K562 (cell line): ENCODE results near the gene VPREB3. TPM values are rescaled to one million over a fixed set of nuclear protein-coding genes. Genes with fewer than 3 reads are reported as not detected.

Experiments used
- ATAC-seq: fragments of 200-7000 bp; cut with Tn5 transposase; 3 replicates; pipeline ENCODE4 v1.9.1; 2020; ENCODE audit warnings: moderate library complexity
- BruUV-seq: library from RNA; stranded (reverse); fragments of 400-500 nt; replicated peaks from 2 replicates; lab custom pipeline; 2021; lab: Mats Ljungman, UMichigan
- CTCF ChIA-PET: fragments of 300-600 bp; formaldehyde crosslinking; extraction: SDS; loops from one replicate; lab custom pipeline; 2021; ENCODE audit warnings: low intra/inter-chr PET ratio; lab: Yijun Ruan, JAX
- POLR2A ChIA-PET: fragments of 300-600, 350-650 bp; sonication (Branson Sonifier 250); formaldehyde crosslinking; extraction: SDS; loops from one replicate; lab custom pipeline; 2021; ENCODE audit warnings: antibody characterized with exemption, inconsistent platforms; lab: Yijun Ruan, JAX
- DNase-seq, 4 experiments: peaks; one replicate each; pipeline versions ENCODE4 v3.0.0 to v3.0.0-alpha.2; 2011 to 2018; ENCODE audit warnings: low spot score in 3 of 4, mixed read lengths in 3 of 4; ENCODE audit errors: extremely low read depth in 1 of 4
- FAIRE-seq: peaks from 2 replicates; lab custom pipeline; 2011; peaks lifted over from hg19 to GRCh38; lab: Jason Lieb, UNC
- H2AFZ ChIP-seq: 2 replicates; pipeline ENCODE4 v1.6.0; 2011; ENCODE audit warnings: low read depth, low read length, control low read depth, inconsistent platforms
- H3K27ac ChIP-seq: fragments of 200-600 bp; 3 replicates; pipeline ENCODE4 v1.8.0; 2011; ENCODE audit warnings: low read depth, mild to moderate bottlenecking, control low read depth, inconsistent platforms, low read length, moderate library complexity, mixed read lengths; ENCODE audit errors: extremely low read depth
- H3K27me3 ChIP-seq, 2 experiments: fragments of 300-600 bp in 1 of 2; 2 replicates in 1 of 2; 3 replicates in 1 of 2; pipeline versions ENCODE4 v1.6.0 to v1.8.0; 2011; ENCODE audit warnings: inconsistent platforms in 2 of 2, low read length in 2 of 2, mild to moderate bottlenecking in 1 of 2, mixed read lengths in 1 of 2, moderate library complexity in 1 of 2; ENCODE audit not compliant: control insufficient read depth in 2 of 2, insufficient read depth in 2 of 2
- H3K36me3 ChIP-seq: fragments of 300-600 bp; 3 replicates; pipeline ENCODE4 v1.8.0; 2011; ENCODE audit warnings: mild to moderate bottlenecking, low read length, inconsistent platforms; ENCODE audit not compliant: control insufficient read depth, insufficient read depth
- H3K4me1 ChIP-seq, 2 experiments: fragments of 200-600 bp in 1 of 2; replicated peaks in 1 of 2; 2 replicates in 1 of 2; 3 replicates in 1 of 2; pipeline versions ENCODE4 v1.5.1 to v1.8.0; 2011; ENCODE audit warnings: inconsistent platforms in 2 of 2, low read length in 2 of 2, mild to moderate bottlenecking in 1 of 2, mixed read lengths in 1 of 2, moderate library complexity in 1 of 2; ENCODE audit not compliant: control insufficient read depth in 2 of 2, insufficient read depth in 2 of 2
- H3K4me2 ChIP-seq: 2 replicates; pipeline ENCODE4 v1.6.1; 2011; ENCODE audit warnings: low read length, control low read depth, inconsistent platforms, mixed read lengths; ENCODE audit not compliant: insufficient read depth
- H3K4me3 ChIP-seq: fragments of 200-600 bp; sonication (generic), shearing (Covaris generic); 2 replicates; pipeline ENCODE4 v1.5.1; 2016; ENCODE audit warnings: control low read depth, inconsistent platforms
- H3K79me2 ChIP-seq: fragments of 200-600 bp; 3 replicates; pipeline ENCODE4 v1.8.0; 2011; ENCODE audit warnings: low read length, inconsistent platforms; ENCODE audit not compliant: control insufficient read depth, insufficient read depth
- H3K9ac ChIP-seq, 2 experiments: 2 replicates each; pipeline versions ENCODE4 v1.6.0 to v1.6.1; 2011; ENCODE audit warnings: low read depth in 2 of 2, low read length in 2 of 2, control low read depth in 1 of 2, inconsistent platforms in 1 of 2, mild to moderate bottlenecking in 1 of 2, mixed read lengths in 1 of 2; ENCODE audit not compliant: insufficient read depth in 1 of 2
- H3K9me1 ChIP-seq: one replicate; pipeline ENCODE4 v1.6.0; 2011; ENCODE audit warnings: inconsistent platforms, mild to moderate bottlenecking, low read length, moderate library complexity; ENCODE audit not compliant: control insufficient read depth, insufficient read depth
- H3K9me3 ChIP-seq: replicated peaks from 2 replicates; pipeline ENCODE4 v1.5.1; 2011; ENCODE audit warnings: low read depth, low read length, inconsistent platforms; ENCODE audit not compliant: control insufficient read depth, insufficient read depth
- H4K20me1 ChIP-seq: replicated peaks from 2 replicates; pipeline ENCODE4 v1.6.1; 2011; ENCODE audit warnings: low read length, inconsistent platforms, mixed read lengths; ENCODE audit not compliant: control insufficient read depth, insufficient read depth
- CBX5 ChIP-seq: IDR thresholded peaks from 2 replicates; pipeline ENCODE4 v1.6.1; 2014; ENCODE audit warnings: low read depth, borderline replicate concordance
- E2F4 ChIP-seq: sonication (generic); formaldehyde crosslinking; IDR thresholded peaks from 2 replicates; pipeline ENCODE4 v1.8.0; 2022; ENCODE audit warnings: mild to moderate bottlenecking, low read depth, missing genetic modification reagents
- ELK3 ChIP-seq: fragments of 450-650 bp; formaldehyde crosslinking; IDR thresholded peaks from 2 replicates; pipeline ENCODE4 v1.4.0; 2020; ENCODE audit warnings: mild to moderate bottlenecking
- GATAD2B ChIP-seq: fragments of 450-650 bp; IDR thresholded peaks from 2 replicates; pipeline ENCODE4 v1.6.1; 2017; ENCODE audit warnings: mild to moderate bottlenecking, borderline replicate concordance
- KLF1 ChIP-seq: fragments of 450-650 bp; IDR thresholded peaks from 2 replicates; pipeline ENCODE4 v1.6.1; 2016; ENCODE audit warnings: missing genetic modification characterization, missing compliant biosample characterization
- MCM5 ChIP-seq: fragments of 450-650 bp; IDR thresholded peaks from 2 replicates; pipeline ENCODE4 v1.6.1; 2016; ENCODE audit warnings: low read depth
- NCOA4 ChIP-seq: fragments of 450-650 bp; IDR thresholded peaks from 2 replicates; pipeline ENCODE4 v1.6.1; 2018; ENCODE audit warnings: mild to moderate bottlenecking; ENCODE audit not compliant: partially characterized antibody
- RAD51 ChIP-seq: fragments of 450-650 bp; IDR thresholded peaks from 2 replicates; pipeline ENCODE4 v1.7.1; 2016; ENCODE audit warnings: low read depth, mild to moderate bottlenecking, borderline replicate concordance
- SETDB1 ChIP-seq: IDR thresholded peaks from one replicate; pipeline ENCODE4 v1.6.1; 2012; ENCODE audit warnings: low read length, control low read depth, inconsistent platforms
- SIRT6 ChIP-seq: IDR thresholded peaks from one replicate; pipeline ENCODE4 v1.6.1; 2012; ENCODE audit warnings: low read depth, mild to moderate bottlenecking, control low read depth, inconsistent platforms, low read length, moderate library complexity
- SPI1 ChIP-seq: IDR thresholded peaks from 2 replicates; pipeline ENCODE4 v1.6.1; 2011; ENCODE audit warnings: low read depth, low read length, control low read depth, borderline replicate concordance
- TAF15 ChIP-seq: fragments of 200-400 bp; formaldehyde crosslinking; IDR thresholded peaks from 2 replicates; pipeline ENCODE4 v1.6.1; 2017; ENCODE audit warnings: mild to moderate bottlenecking, low read depth, low read length, moderate library complexity
- TCF7 ChIP-seq: sonication (generic); IDR thresholded peaks from 2 replicates; pipeline ENCODE4 v1.6.1; 2016; ENCODE audit warnings: antibody characterized with exemption, borderline replicate concordance
- ZFP30 ChIP-seq: fragments of 250-450 bp; sonication (Bioruptor Pico); IDR thresholded peaks from 2 replicates; pipeline ENCODE4 v1.8.0; 2022; ENCODE audit warnings: moderate library complexity, mild to moderate bottlenecking, inconsistent platforms, borderline replicate concordance
- ZKSCAN3 ChIP-seq: fragments of 250-450 bp; sonication (Bioruptor Pico); IDR thresholded peaks from 2 replicates; pipeline ENCODE4 v1.4.0; 2020
- ZSCAN32 ChIP-seq: fragments of 450-650 bp; formaldehyde crosslinking; IDR thresholded peaks from 2 replicates; pipeline ENCODE4 v1.4.0; 2020; ENCODE audit warnings: mild to moderate bottlenecking, moderate library complexity
- WGBS: fragments of 100-300 bp; shearing (Covaris generic); methylation state at CpG from one replicate; pipeline ENCODE4 v1.1.6; 2016; ENCODE audit warnings: low coverage, mixed read lengths; ENCODE audit not compliant: insufficient coverage; ENCODE audit errors: missing lambda C conversion rate; 5-methylcytosine and 5-hydroxymethylcytosine counted together
- in situ Hi-C: fragments of 300-500 bp; cut with MboI; formaldehyde crosslinking; loops from 4 replicates; pipeline ENCODE4 v1.15.0; 2018; ENCODE audit warnings: inconsistent platforms, mixed read lengths
- intact Hi-C: fragments of 100-400 bp; cut with micrococcal nuclease; formaldehyde crosslinking; loops from 2 replicates; pipeline ENCODE4 v1.14.2; 2022
- polyA plus RNA-seq, 8 experiments: library from polyadenylated mRNA; depleted of rRNA in 4 of 8; stranded (reverse) in 5 of 8; unstranded in 3 of 8; fragments of >200 nt; fragmentation: Nextera tagmentation in 2 of 8; fragmentation: Illumina TruSeq in 1 of 8; extraction: Ambion mirVana in 2 of 8; extraction: Trizol in 1 of 8; gene quantifications; 2 replicates each; pipeline versions ENCODE4 v1.2.1 to v1.2.3, GENCODE V29; 2011 to 2014; ENCODE audit warnings: inconsistent platforms in 1 of 8, missing spikeins in 1 of 8
- total RNA-seq, 7 experiments: library from RNA; depleted of rRNA in 6 of 7; stranded (reverse); fragments of >200 nt in 6 of 7; fragmentation: Illumina TruSeq in 2 of 7; extraction: Trizol in 2 of 7; gene quantifications; 2 replicates each; pipeline versions ENCODE4 v1.2.1 to v1.2.3, GENCODE V29; 2011 to 2021; ENCODE audit warnings: low replicate concordance in 1 of 7
- TF ChIP-seq, protein P1 (sequence below): IDR thresholded peaks from 2 replicates; pipeline ENCODE4 v1.6.1; 2012; ENCODE audit warnings: low read depth, low read length, improper control_type of control experiment, borderline replicate concordance

Gene VPREB3
- total and polyA plus RNA-seq, 9 of the 15 experiments (the other 6 are each of a cell fraction or from before 2014, with no cell fraction given): 0.14 to 0.71 (median 0.20) TPM; not detected in 6

GRCh38 chr22:23704062-23704461 lies 50.2 kb downstream of the VPREB3 start:
- DNase-seq (no peak), ATAC-seq (no peak), FAIRE-seq (no peak)
- CTCF ChIA-PET: no interaction called here
- peaks cover 27% of the 10 kb centered on the region for H3K79me2 ChIP-seq
- 89% methylated on average over 4 of the region's 5 CpGs for WGBS
- no peak overlapping the region for H3K9ac ChIP-seq
- no TSS peak for BruUV-seq
- no peaks in the 10 kb centered on the region for H3K9me3 ChIP-seq
- no peak overlapping the region for H3K27ac ChIP-seq
- peaks cover 96% of the 10 kb centered on the region for H3K36me3 ChIP-seq
- no peak overlapping the region for H2AFZ ChIP-seq
- no peak for TF ChIP-seq GATAD2B
- no peak for TF ChIP-seq E2F4 (CRISPR knock-in tag)
- TF ChIP-seq, protein P1, sequence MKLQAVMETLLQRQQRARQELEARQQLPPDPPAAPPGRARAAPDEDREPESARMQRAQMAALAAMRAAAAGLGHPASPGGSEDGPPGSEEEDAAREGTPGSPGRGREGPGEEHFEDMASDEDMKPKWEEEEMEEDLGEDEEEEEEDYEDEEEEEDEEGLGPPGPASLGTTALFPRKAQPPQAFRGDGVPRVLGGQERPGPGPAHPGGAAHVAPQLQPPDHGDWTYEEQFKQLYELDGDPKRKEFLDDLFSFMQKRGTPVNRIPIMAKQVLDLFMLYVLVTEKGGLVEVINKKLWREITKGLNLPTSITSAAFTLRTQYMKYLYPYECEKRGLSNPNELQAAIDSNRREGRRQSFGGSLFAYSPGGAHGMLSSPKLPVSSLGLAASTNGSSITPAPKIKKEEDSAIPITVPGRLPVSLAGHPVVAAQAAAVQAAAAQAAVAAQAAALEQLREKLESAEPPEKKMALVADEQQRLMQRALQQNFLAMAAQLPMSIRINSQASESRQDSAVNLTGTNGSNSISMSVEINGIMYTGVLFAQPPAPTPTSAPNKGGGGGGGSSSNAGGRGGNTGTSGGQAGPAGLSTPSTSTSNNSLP: no peak
- TF ChIP-seq RAD51: no peak
- TF ChIP-seq KLF1 (tag): no peak
- no peak for TF ChIP-seq TCF7
- no peak for TF ChIP-seq ELK3 (CRISPR knock-in tag)
- no peak for TF ChIP-seq CBX5
- no peak for TF ChIP-seq TAF15
- TF ChIP-seq SIRT6: no peak
- TF ChIP-seq SETDB1: no peak
- no peak for TF ChIP-seq ZKSCAN3 (CRISPR knock-in tag)
- TF ChIP-seq MCM5: no peak
- no peak for TF ChIP-seq ZFP30
- TF ChIP-seq ZSCAN32: no peak
- TF ChIP-seq SPI1: no peak
- TF ChIP-seq NCOA4: no peak
- H3K27me3 ChIP-seq: no peaks in the 10 kb centered on the region
- POLR2A ChIA-PET: interaction anchor here (0.6 kb wide), 1 partner anchor 30 kb away, joined by 3 read pairs; no protein-coding TSS in a partner anchor
- H3K4me3 ChIP-seq: no peak overlapping the region
- no peak overlapping the region for H3K4me2 ChIP-seq
- in situ Hi-C loops (no loop called here), intact Hi-C loops (no loop called here)
- H3K4me1 ChIP-seq: no peaks in the 10 kb centered on the region
- H3K9me1 ChIP-seq: no peaks in the 10 kb centered on the region
- no peaks in the 10 kb centered on the region for H4K20me1 ChIP-seq
